Ishikawa (cell line): ENCODE data around the gene GTPBP10.

Source experiments
- EP300 ChIP-seq: IDR thresholded peaks from 2 replicates; pipeline ENCODE4 v1.6.1; 2012; ENCODE audit warnings: borderline replicate concordance
- RAD21 ChIP-seq: IDR thresholded peaks from 2 replicates; pipeline ENCODE4 v1.6.1; 2012; ENCODE audit warnings: low read depth
- TAF1 ChIP-seq: IDR thresholded peaks from 2 replicates; pipeline ENCODE4 v1.6.1; 2012; ENCODE audit warnings: low read depth, mild to moderate bottlenecking
- TEAD4 ChIP-seq: IDR thresholded peaks from 2 replicates; pipeline ENCODE4 v1.6.1; 2012
- TF ChIP-seq, protein P1 (sequence below): IDR thresholded peaks from 2 replicates; pipeline ENCODE4 v1.6.1; 2012
- TF ChIP-seq, protein P2 (sequence below): IDR thresholded peaks from 2 replicates; pipeline ENCODE4 v1.6.1; 2012; ENCODE audit warnings: low read depth, mild to moderate bottlenecking

DNA sequence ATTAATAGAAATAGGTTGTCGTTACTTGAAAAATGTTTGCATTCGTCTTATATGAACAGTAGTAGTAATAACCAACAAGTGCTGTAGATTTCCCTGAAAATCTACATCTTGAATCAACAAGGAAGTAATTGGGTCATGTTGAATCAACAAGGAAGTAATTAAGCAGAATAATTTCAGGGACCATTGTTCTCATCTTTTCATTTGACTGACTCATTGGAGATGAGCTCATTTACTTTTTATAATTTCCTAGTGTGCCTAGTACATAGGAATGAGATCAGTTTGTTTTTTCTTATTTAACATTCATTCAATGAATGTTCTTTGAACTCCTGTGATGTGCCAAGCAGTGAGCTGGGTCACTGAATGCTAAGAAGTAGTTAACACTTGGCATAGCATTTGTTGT lies 65.0 kb downstream of the GTPBP10 start:
- TF ChIP-seq TAF1 (no peak), RAD21 (no peak), EP300 (no peak), TEAD4 (no peak)
- TF ChIP-seq, protein P1, sequence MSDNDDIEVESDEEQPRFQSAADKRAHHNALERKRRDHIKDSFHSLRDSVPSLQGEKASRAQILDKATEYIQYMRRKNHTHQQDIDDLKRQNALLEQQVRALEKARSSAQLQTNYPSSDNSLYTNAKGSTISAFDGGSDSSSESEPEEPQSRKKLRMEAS = no peak
- TF ChIP-seq, protein P2, sequence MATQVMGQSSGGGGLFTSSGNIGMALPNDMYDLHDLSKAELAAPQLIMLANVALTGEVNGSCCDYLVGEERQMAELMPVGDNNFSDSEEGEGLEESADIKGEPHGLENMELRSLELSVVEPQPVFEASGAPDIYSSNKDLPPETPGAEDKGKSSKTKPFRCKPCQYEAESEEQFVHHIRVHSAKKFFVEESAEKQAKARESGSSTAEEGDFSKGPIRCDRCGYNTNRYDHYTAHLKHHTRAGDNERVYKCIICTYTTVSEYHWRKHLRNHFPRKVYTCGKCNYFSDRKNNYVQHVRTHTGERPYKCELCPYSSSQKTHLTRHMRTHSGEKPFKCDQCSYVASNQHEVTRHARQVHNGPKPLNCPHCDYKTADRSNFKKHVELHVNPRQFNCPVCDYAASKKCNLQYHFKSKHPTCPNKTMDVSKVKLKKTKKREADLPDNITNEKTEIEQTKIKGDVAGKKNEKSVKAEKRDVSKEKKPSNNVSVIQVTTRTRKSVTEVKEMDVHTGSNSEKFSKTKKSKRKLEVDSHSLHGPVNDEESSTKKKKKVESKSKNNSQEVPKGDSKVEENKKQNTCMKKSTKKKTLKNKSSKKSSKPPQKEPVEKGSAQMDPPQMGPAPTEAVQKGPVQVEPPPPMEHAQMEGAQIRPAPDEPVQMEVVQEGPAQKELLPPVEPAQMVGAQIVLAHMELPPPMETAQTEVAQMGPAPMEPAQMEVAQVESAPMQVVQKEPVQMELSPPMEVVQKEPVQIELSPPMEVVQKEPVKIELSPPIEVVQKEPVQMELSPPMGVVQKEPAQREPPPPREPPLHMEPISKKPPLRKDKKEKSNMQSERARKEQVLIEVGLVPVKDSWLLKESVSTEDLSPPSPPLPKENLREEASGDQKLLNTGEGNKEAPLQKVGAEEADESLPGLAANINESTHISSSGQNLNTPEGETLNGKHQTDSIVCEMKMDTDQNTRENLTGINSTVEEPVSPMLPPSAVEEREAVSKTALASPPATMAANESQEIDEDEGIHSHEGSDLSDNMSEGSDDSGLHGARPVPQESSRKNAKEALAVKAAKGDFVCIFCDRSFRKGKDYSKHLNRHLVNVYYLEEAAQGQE = no peak
